HG02938 (cell line): ENCODE data around the gene RNPEP.
"Not testable (repeated sequence)": the region's sequence is repeated elsewhere in the genome, so short reads cannot be mapped to it uniquely, and the experiment has no call there.

ENCODE experiments used
- ATAC-seq: cut with Tn5 transposase; IDR thresholded peaks from one replicate; pipeline ENCODE4 v1.9.1; 2021; ENCODE audit warnings: mild to moderate bottlenecking, moderate library complexity; ENCODE audit not compliant: unreplicated experiment

The RNPEP gene

DNA sequence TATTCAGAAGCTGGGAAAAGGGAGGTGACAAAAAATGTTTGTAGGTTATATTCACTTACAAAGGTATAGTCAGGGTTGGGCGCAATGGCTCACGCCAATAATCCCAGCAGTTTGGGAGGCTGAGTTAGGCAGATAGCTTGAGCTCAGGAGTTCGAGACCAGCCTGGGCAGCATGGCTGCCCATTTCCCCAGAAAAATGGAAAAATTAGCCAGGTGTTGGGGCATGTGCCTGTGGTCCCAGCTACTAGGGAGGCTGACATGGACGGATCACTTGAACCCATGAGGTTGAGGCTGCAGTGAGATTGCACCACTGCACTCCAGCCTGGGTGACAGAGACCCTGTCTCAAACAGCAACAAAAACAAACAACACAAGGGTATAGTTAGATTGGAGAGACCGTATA is 24.1 kb upstream of the RNPEP start:
- ATAC-seq: no peak

DNA sequence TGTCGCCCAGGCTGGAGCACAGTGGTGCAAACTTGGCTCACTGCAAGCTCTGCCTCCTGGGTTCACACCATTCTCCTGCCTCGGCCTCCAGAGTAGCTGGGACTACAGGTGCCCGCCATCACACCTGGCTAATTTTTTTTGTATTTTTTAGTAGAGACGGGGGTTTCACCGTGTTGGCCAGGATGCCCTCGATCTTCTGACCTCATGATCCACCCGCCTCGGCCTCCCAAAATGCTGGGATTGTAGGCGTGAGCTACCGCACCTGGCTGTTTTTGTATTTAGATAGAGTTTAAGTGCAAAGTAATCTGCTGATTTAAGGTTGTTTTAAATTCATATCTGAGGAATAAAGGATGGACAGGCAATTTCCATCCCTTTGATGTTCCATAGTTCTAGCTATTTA is 20.1 kb upstream of the RNPEP start:
- ATAC-seq: not testable (repeated sequence)

DNA sequence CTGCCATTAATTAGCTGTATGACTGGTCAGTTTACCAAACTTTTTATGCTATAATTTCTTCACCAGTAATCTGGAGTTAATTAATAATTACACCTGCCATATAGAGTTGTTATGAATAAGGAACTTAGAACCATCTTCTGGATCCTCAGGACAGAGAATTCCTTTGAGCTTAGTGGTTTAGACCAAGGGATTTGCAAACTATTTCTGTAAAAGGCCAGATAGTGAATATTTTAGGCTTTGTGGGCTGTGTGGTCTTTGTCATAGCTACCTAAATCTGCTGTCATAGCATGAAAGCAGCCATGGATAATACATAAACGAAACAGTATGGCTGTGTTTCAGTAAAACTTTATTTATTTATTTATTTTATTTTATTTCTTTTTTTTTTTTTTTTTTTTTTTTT is 18.2 kb upstream of the RNPEP start:
- ATAC-seq: no peak

DNA sequence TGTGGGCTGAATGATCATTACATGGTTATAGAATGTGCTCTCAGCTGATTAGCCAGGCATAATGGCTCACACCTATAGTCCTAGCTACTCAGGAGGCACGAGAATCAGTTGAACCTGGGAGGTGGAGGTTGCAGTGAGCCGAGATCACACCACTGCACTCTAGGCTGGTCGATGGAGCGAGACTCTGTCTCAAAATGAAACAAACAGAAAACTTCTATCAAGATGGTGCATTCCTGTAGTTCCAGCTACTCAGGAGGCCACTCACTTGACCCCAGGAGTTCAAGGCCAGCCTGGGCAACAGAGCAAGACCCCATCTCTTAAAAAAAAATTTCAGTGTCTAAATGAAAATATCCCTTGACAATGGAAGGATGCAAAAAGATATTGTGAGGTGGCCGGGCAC is 16.3 kb upstream of the RNPEP start:
- no peak for ATAC-seq

DNA sequence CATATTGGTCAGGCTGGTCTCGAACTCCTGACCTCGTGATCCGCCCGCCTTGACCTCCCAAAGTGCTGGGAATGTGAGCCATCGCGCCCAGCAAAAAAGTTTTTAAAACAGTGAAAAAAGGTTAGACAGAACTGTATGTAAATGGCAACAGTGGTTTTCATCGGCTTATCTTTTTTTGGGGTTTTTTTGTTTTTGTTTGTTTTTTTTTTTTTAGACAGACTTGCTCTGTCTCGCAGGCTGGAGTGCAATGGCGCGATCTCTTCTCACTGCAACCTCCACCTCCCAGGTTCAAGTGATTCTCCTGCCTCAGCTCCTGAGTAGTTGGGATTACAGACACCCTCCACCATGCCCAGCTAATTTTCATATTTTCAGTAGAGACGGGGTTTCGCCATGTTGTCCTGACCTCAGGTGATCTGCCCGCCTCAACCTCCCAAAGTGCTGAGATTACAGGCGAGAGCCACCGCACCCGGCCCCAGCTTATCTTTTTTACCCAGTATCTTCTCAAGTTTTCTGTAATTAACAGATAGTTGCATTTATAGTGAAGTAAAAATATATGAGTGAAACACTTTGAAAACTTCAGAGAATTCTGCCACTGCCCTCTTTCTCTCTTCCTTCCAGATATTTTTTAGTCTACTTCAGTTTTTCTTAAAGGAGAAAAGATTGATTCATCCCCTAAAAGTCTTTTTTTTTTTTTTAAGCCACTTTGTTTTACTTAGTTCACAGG is 14.1 kb upstream of the RNPEP start:
- no peak for ATAC-seq

DNA sequence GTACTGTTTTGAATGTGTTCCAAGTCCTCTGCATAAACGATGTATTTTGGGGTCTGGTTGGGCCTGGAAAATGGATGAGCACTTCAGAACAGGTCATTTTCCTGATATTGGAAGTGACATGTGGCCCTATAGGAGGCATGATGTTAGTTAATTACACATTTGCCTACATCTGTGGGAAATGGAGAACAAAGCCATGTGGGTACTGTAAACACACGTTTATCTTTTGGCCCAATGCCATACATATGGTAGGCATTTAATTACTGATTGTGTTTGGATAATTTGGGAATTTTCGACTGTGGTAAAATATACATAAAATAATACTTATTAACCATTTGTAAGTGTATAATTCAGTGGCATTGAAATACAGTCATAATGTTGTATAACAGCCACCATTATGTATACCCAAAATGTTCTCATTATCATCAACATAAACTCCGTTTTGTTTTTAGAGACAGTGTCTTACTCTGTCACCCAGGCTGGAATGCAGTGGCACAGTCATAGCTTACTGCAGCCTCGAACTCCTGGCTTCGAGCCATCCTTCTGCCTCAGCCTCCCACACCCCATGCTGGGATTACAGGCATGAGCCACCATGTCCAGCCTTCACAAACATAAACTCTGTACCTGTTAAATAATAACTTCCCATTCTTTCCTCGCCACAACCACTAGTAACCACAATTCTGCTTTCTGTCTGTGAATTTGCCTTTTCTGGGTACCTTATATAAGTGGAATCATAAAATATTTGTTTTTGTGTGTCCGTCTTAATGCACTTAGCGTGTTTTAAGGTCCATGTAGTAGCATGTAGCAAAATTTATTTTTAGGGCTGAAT is 11.9 kb upstream of the RNPEP start:
- ATAC-seq: no peak

DNA sequence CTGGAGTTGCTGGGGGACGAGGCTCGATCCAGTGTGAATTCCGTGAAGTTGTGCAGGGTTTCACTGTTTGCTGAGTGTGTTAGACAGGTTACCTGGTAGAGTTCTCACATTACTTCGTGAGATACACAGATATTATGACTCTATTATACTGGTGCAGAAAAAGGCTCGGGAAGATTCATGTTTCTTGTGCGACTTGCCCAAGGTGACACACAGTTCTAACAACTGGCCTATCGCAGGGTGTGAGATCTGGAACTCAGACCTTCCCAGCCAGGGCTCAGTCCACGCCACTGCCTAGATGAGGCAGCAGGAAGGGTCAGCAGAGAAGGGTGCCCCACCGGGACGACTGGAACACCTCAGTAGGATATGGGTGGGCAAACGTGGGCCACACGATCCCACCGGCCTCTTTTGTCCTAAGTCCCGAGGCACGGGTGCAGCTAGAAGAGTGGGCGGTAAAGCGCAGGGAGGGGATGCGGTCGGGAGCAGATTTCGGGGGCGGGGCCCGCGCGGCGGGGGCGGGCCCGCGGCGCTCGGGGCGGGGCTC is 296 bp upstream of the RNPEP start:
- ATAC-seq: peak; percentile 17

DNA sequence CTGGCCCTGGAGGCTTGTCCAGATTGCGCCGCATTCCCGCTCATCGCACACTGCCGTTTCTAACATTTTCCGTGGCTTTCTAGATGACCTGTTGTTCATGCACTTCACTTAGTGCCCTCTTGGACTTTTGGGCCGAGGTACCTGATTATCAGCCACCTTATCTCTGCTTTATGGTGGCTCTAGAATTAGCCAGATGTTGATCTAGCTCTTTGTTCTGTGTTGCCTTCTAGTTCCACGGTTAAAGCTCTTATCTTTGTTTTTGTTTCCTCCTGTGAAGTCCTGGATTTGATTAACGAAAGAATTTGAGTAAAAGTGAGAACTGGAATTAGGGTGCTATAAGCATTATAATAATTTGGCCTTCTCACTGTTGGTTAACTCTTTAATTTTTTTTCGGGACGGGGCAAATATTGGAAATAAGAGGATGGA is 945 bp downstream of the RNPEP start:
- peak; percentile 28 for ATAC-seq

DNA sequence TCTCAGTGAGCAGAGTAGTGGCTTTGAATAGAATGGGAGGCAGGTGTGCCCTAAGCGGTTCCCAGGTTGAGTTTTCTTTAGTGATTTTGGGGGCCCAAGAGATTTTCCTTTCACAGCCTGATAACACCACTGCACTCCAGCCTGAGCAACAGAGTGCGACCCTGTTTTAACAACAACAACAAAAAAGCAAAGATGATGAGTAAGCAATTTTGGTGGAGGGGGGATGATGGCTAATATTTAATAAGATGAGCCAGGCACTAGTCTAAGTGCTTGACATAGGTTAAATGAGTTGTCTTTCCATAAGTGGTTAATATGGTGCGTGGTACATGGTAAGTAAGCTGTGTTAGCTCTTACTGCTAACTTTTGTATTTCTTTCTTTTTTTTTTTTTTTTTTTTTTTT is 2.0 kb downstream of the RNPEP start:
- ATAC-seq: no peak

DNA sequence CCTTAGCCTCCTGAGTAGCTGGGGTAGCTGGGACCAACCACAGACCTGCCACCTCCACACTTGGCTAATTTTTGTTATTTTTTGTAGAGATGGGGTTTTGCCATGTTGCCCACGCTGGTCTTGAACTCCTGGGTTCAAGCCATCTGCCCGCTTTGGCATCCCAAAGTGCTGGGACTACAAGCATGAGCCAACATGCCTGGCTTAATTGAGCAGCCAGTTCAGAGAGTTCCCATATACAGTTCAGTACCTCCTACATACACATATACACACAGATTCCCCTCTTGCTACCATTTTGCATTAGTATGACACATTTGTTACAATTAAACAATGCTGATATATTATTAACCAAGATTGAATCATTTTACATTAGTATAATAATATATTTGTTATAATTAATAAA is 2.9 kb downstream of the RNPEP start:
- ATAC-seq: no peak

DNA sequence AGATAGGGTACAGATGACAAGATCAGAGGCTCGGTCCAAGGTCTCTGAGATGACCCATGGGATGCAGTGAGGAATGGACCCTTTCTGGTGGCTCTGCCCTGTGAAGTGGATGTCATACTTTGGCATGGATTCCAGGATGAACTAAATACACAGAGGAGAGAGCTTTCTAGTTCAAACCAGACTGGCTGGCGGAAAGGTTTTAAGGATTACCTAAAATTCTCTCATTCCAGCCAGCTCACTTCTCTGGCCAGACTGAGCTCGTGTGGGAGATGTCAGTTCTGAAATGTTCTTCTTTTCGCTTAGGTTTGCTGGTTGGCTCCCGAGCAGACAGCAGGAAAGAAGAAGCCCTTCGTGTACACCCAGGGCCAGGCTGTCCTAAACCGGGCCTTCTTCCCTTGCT is 6.2 kb downstream of the RNPEP start:
- no peak for ATAC-seq

DNA sequence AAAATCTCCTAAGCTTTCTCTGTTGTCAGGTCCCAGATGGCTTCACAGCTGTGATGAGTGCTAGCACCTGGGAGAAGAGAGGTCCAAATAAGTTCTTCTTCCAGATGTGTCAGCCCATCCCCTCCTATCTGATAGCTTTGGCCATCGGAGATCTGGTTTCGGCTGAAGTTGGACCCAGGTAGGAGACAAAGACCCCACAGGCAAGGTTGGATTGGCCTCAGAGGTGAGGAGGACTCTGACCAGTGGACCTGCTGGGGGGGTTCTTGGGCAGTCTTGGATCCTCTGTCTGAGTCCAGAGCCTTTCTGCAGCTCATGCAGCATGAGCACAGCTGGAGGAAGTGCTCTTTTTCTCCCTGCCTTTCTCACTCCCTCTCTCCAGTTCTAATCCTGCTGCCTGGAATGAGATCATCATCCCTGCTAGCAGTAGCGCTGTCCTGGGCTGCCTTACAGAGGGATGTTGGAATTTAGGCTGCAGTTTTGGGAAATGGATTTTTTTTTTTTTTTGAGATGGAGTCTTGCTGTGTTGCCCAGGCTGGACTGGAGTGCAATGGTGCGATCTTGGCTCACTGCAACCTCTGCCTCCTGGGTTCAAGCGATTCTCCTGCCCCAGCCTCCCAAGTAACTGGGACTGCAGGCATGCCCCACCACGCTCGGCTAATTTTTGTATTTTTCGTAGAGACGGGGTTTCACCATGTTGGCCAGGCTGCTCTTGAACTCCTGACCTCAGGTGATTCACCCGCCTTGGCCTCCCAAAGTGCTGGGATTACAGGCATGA is 7.1 kb downstream of the RNPEP start:
- no peak for ATAC-seq

DNA sequence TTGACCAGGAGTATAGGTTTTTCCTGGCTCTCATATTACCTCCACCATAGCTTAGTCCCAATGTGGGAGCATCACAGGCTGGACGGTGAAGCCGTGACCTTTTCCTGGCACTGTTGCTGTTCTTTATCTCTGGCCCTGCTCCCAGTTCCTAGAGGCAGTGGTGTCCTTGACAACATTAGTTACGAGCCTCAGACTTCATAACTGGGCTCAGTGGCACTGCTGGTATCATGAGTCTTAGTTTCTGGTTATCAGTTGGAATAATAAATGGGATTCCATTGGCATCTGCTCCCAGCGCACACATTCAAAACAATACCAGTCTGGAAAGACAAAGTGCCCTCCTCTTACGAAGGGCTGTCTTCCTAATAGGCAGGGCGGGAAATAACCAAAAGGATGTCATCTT is 8.0 kb downstream of the RNPEP start:
- ATAC-seq: no peak

DNA sequence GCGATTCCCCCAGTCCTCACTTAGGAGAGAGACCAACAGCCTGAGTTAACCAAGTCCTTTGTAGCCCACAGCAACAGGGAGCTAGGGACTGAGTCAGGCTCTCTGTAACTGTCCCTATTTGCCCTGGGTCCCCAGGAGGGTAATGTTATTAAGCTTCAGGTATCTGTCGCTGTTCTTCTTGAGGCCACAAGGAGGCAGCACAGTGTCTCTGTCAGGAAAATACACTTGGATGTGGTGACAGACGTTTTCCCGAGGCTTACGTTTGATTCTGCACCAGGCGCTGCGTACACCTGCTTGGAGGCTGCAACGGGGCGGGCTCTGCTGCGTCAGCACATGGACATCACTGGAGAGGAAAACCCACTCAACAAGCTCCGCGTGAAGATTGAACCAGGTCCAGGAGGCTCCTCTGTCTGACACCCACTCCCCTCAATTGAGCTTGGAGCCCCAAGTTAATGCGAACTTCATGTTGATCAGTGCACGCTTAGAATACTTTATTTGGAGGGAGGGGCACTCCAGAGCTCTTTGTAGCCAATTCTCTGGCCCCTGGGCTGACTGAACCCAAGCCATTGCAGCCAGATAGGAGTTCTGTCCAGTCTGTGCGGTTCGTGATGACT is 17.3 kb downstream of the RNPEP start:
- no peak for ATAC-seq

DNA sequence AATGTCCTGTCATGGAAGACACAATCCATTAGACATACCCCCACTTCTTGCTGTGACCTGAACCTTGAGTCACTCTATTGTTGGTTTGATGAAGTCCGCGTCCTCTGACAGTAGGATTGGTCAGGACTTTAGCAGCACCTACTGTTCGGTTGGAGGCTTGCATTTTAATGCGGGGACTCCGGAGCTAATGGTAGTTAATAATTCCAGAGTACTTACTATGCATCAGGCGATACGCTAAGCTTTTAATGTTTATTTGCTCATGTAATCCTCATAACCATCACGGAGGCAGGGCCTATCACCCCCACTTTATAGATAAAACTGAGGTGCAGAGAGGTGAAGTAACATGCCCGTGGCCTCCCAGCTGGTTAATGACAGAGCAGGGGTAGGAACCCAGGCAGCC is 20.1 kb downstream of the RNPEP start:
- ATAC-seq: no peak

DNA sequence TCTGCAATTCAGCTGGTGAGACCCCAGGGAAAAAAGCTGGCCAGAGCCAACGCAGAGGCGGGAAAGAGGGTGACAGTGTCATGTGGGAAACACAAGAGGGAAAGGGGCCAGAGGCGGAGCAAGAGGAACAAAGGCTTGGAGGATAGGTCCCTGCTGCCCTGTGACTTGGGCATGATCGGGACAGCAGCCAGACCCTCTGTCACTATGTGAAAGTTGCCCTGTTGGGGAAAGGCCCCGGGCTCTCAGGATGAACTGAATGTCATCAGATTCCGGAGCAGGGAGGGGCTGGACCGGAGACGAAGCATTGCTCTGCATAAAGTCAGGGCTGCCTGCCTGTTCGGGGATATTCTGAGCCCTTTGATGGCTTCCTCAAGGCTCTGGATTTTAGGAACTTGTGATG is 22.3 kb downstream of the RNPEP start:
- no peak for ATAC-seq

DNA sequence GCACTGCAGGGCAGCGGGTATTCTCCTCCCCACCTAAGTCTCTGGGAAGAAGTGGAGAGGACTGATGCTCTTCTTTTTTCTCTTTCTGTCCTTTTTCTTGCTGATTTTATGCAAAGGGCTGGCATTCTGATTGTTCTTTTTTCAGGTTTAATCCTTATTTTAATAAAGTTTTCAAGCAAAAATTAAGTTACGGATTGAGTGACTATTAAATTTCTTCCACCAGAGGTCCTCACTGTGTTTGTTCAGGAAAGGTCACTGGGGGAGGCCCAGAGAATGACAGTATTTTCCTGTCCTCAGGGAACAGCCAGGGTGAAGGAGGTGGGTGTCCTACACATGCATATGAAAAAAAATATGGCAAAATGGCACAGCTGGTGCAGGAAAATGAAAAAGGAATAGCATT is 23.5 kb downstream of the RNPEP start:
- ATAC-seq: no peak

DNA sequence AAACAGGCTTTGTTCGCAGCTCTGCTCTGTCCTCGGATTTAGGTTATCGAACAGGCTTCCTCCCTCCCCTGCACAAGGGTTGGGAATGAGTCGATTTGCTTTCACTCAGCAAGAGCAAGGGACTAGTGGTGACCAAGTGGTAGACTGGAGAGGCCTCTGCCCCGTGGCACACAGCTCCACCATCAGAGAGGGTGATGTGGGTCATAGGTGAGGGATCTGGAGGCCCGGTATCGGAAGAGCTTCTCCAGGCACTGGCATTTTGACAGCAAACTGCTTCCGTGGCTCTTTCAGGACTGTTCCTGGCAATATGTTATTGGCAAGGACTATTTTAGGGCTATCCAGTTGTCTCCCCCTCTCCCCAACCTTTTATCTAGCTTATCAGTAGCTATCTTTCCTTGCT is 24.9 kb downstream of the RNPEP start:
- ATAC-seq: no peak

DNA sequence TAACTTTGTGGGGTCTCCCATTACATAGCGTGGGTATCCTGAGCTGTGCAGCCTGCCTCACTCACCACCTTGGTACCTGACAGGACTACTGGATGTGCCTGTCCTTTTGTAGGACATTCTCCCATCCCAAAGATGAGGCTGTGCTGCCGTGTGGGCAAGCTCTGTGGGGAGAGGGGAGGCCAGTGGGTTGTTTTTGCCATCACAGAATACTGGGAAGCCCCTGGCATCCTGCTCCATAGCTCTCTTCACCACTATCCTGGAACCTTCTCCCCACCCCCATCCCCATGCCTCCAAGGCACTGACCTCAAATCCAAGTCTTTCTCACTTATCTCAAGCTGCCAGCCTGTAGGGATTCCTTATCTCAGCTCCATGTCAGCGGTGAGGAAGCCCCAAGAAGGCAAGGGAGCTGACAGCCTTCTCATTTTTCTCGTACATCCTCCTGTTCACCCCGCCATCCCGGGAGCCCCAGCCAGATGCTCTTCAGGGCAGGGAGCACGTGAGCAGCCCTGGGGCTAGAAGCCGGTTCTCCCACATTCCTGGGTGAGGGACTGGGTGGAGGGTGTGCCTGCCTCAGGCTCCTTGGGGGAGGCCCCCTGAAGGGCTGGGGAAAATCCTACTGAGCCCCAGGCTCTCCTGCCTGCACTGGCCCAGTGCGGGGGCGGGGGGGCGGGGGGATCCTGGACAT is 25.5 kb downstream of the RNPEP start:
- ATAC-seq: no peak
